GM12875 (cell line): ENCODE results near the gene MYOZ2.

Source experiments
- H3K4me3 ChIP-seq: one replicate; pipeline ENCODE4 v1.5.1; 2011; ENCODE audit warnings: low read depth, low read length, control low read depth
- TF ChIP-seq, protein P1 (sequence below): IDR thresholded peaks from 2 replicates; pipeline ENCODE4 v1.5.1; 2011; ENCODE audit warnings: low read depth, mild to moderate bottlenecking, control low read depth, inconsistent platforms, low read length, moderate library complexity, borderline replicate concordance; ENCODE audit not compliant: insufficient read depth

The MYOZ2 gene

DNA sequence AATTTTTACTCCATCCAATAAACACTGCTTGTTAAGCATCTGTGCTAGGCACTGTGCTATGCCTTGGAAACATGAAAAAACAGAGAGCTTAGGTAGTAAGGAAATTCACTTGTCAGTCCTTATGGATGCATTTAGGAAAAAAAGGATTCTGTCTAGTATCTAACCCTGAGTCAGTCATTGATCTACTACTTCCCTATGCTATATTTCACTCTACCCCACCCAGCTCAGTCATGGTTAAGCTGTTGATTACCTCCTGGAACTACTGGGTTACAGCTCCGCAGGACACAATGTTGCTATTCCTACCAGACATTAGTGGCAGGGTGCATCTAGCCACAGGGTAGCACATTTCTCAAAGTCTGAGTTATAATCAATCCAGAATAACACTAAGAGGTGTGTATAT is 74.0 kb downstream of the MYOZ2 start:
- TF ChIP-seq, protein P1, sequence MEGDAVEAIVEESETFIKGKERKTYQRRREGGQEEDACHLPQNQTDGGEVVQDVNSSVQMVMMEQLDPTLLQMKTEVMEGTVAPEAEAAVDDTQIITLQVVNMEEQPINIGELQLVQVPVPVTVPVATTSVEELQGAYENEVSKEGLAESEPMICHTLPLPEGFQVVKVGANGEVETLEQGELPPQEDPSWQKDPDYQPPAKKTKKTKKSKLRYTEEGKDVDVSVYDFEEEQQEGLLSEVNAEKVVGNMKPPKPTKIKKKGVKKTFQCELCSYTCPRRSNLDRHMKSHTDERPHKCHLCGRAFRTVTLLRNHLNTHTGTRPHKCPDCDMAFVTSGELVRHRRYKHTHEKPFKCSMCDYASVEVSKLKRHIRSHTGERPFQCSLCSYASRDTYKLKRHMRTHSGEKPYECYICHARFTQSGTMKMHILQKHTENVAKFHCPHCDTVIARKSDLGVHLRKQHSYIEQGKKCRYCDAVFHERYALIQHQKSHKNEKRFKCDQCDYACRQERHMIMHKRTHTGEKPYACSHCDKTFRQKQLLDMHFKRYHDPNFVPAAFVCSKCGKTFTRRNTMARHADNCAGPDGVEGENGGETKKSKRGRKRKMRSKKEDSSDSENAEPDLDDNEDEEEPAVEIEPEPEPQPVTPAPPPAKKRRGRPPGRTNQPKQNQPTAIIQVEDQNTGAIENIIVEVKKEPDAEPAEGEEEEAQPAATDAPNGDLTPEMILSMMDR: no peak
- H3K4me3 ChIP-seq: no peak overlapping the region

DNA sequence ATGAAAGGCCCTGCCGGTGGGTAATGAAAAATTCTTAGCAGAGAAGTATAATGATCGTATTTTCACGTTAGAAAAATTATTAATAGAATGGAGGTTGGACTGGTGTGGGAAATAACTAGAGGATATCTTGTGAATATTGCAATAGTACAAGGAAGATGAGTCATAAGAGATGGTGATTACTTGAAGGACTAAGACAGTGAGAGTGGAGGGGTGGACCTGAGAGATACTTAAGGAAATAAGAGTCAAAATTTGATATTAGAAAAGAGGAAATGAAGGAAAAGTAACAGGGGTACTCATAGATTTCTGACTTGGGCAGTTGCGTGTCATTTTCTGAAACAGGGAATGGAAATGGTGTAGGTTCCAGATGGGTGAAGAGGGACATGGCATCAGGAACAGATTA is 75.1 kb downstream of the MYOZ2 start:
- no peak overlapping the region for H3K4me3 ChIP-seq
- TF ChIP-seq, protein P1: no peak

DNA sequence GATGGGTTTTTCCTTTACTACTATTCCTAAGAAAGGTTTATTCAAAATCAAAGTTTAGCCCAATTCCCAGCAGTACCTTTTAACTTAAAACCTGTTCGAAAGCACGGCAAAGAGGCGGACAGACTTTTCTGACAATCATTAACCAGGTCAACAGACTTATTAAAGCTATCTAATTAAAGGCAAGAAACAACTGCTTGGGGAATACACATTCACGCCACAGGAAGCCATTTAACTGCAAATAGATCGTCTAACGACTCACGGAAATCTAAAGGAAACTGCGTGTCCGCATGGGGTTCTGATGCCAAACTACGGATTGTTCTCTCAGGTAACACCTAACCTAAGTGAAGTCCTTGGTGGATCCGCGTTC is 76.2 kb downstream of the MYOZ2 start:
- peak overlapping the region; percentile 78 for H3K4me3 ChIP-seq
- TF ChIP-seq, protein P1: no peak

DNA sequence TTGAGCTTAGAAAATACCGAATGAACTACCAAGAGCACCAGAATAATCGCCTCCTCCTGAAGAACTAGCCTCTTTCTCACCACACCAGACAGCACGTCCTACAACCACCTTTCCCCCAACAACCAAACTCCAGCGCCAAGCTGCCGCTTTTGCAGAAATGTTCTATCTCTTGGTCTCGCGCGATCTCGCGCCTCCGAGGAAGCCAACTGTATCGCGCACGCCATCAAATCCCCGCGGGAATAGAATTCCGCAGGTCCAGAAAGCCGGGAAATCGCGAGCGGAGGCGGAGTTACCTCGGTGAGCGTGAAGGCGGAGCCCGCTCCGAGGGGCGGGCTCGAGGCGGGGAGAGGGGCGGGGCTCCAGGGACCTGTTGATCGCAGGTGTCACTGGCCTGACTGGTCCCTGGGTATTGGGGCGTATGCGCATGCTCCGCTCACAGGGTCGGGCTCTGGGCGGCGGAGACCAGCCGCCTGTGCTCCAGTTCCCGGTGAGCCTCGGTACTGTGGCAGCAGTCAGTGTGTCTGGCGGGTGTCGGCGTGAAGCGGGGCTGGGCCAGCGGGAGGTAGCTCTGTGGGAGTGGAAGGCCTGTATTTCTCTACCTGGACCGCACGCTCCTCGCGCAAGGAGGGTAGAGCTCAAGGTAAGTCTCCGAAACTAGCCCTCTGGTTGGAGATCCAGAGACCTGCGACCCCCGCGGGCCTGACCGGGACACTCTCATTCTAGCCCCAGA is 76.8 kb downstream of the MYOZ2 start, which contains the start of gene USP53:
USP53 (plus strand) TSS at position 480 of the 730 bp plus-strand sequence. CDS start 27,047 bp downstream, outside the sequence.
- TF ChIP-seq, protein P1: no peak
- peak within 1 kb of the TSS; percentile 78 for H3K4me3 ChIP-seq

DNA sequence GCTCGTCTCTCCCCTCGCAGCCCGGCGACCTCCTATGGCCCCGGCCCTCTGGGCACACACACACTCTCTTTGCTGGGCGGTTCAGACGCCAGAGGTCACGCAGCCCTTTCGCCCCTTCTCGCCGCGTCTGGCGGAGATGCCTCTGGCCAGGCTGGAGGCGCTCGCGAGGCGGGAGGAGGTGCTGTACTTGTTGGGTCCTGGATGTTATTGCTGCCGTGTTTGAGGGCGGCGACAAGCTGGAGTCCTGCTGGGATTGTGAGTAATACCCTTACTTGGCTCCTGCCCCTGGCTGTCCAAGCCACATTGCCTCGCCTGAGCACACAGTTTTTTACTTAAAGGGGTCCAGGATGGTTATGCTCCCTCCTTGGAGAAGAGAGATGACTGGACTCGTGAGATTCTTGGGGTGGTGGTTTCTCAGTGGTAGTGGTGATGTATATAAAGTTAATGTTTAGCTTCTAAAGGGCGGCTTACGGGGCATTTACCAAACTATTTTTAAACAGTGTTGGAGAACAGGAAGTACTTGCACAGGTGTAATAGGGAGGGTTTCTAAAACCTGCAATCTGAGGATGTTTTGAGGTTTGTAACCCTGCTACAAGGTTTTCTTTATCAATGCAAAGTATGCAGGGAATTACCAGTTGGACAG is 77.5 kb downstream of the MYOZ2 start:
- H3K4me3 ChIP-seq: peak overlapping the region; percentile 78

DNA sequence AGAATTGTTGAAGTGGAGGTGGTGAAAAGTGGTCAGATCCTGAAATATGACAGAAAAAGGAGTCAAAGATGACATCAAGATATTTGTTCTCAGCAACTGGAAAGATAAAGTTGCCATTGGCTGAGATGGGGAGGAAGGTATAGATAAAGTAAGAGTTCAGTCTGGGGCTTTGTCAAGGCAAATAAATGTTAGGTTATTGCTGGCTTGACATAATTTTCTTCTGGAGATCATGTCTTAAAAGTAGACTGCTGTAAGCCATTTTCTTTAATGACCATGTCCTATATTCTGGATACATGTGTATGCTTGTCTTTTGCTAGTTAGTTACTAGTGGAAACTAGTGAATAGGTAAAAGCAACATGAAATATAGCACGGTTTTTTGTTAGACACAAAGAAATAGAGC is 82.5 kb downstream of the MYOZ2 start:
- TF ChIP-seq, protein P1: no peak
- no peak overlapping the region for H3K4me3 ChIP-seq

More for the DNA sequence above, 77.5 kb downstream of the MYOZ2 start:
- TF ChIP-seq, protein P1: peak; percentile 51; the same call in 1 of the 2 replicates

DNA sequence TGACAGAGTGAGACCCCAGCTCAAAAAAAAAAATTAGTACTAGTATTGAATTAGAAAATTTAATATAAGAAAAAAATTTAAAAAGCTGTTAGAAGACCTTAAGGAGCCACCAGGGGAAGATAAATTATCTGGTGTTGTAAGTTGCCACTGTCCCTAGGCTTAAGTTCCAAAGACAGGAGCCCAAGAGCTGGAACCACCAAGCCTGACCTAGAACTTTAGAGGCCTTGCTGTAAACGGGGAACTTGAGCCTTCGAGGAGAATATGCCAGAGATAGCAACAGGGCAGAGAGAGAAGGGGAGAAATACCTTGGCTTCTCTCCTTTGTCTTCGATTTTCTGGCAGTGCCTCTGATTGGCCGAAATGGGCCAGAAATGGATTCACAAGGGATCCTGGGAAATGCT is 85.8 kb downstream of the MYOZ2 start:
- no peak overlapping the region for H3K4me3 ChIP-seq
- TF ChIP-seq, protein P1: no peak
